ENCODE data around the gene LRMDA.

The LRMDA gene

DNA sequence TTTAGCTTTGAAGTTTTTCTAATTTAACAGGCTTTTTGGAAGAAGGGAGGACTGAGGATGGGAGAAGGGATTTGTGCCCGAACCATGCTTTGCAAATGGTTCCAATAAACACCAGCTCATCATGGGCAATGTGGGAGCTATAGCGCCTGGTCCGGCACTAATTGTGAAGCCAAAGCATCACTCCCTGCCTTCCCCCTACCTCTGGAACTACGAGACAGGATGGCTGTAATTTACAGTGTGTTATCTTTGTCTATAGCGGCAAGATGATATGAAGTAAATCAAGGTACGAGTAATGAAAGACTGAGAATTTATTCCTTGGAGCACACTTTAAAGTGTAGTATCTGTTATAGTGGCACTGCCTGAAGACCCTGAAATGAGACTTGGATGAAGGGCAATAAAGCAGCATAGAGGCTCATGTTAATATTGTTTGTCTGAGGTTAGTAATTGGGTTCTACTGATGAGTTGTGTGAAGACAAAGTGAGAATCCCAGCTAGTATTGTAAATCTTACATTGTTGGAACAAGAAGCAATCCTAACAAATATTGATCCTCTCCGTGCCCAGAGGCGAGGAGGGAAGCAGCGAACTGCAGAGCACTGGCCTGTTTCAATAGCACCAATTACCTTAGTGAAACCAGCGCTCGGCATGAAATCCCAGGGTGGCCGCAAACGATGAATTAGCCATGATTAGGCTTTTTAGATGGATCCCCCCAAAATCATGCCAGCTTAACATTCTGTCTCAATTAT, 507.1 kb downstream of the LRMDA start:
- H3K79me2 ChIP-seq, result no peaks in the 10 kb centered on the region
- H3K36me3 ChIP-seq (ENCODE audit: control insufficient read depth, insufficient read depth, low read length), result no peaks in the 10 kb centered on the region
- no peak overlapping the region for H2AFZ ChIP-seq
- no peaks in the 10 kb centered on the region for H3K4me1 ChIP-seq
- TF ChIP-seq, protein P1, sequence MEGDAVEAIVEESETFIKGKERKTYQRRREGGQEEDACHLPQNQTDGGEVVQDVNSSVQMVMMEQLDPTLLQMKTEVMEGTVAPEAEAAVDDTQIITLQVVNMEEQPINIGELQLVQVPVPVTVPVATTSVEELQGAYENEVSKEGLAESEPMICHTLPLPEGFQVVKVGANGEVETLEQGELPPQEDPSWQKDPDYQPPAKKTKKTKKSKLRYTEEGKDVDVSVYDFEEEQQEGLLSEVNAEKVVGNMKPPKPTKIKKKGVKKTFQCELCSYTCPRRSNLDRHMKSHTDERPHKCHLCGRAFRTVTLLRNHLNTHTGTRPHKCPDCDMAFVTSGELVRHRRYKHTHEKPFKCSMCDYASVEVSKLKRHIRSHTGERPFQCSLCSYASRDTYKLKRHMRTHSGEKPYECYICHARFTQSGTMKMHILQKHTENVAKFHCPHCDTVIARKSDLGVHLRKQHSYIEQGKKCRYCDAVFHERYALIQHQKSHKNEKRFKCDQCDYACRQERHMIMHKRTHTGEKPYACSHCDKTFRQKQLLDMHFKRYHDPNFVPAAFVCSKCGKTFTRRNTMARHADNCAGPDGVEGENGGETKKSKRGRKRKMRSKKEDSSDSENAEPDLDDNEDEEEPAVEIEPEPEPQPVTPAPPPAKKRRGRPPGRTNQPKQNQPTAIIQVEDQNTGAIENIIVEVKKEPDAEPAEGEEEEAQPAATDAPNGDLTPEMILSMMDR (IDR thresholded peaks at IDR 0.05), result no peak
- H3K27me3 ChIP-seq (ENCODE audit: control insufficient read depth, insufficient read depth, low read length), result no peaks in the 10 kb centered on the region
- H3K4me2 ChIP-seq (ENCODE audit: low read length), result no peak overlapping the region
- H3K9ac ChIP-seq, result no peak overlapping the region
- H3K4me3 ChIP-seq (ENCODE audit: low read depth, low read length), result no peak overlapping the region
- no peaks in the 10 kb centered on the region for H3K9me3 ChIP-seq (ENCODE audit: control insufficient read depth, low read length)
- H3K27ac ChIP-seq, result no peak overlapping the region

DNA sequence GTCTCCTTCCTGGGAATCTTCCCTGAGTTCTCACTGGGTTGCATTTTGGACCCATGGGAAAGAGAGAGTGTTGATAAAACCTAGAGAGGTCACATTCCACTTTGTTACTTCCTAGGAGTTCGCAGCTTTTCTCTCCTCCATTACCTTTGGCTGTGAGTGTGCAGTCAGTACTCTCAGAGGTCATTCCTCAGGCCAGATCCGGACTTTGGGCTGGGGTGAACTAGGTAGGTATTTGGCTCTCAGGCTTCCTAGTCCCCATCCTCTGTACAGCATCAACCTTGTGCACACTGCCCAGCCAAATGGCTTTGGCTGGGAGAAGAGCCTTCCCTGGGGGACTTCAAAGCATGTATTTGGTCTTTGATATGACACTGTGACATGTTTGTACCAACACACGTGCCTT, 508.1 kb downstream of the LRMDA start:
- no peaks in the 10 kb centered on the region for H3K79me2 ChIP-seq
- no peak overlapping the region for H3K4me2 ChIP-seq (ENCODE audit: low read length)
- no peaks in the 10 kb centered on the region for H3K9me3 ChIP-seq (ENCODE audit: control insufficient read depth, low read length)
- no peak overlapping the region for H3K27ac ChIP-seq
- no peaks in the 10 kb centered on the region for H3K36me3 ChIP-seq (ENCODE audit: control insufficient read depth, insufficient read depth, low read length)
- H3K27me3 ChIP-seq (ENCODE audit: control insufficient read depth, insufficient read depth, low read length), result no peaks in the 10 kb centered on the region
- TF ChIP-seq, protein P1 (IDR thresholded peaks at IDR 0.05), result no peak
- H2AFZ ChIP-seq, result no peak overlapping the region
- no peak overlapping the region for H3K9ac ChIP-seq
- no peak overlapping the region for H3K4me3 ChIP-seq (ENCODE audit: low read depth, low read length)
- no peaks in the 10 kb centered on the region for H3K4me1 ChIP-seq

DNA sequence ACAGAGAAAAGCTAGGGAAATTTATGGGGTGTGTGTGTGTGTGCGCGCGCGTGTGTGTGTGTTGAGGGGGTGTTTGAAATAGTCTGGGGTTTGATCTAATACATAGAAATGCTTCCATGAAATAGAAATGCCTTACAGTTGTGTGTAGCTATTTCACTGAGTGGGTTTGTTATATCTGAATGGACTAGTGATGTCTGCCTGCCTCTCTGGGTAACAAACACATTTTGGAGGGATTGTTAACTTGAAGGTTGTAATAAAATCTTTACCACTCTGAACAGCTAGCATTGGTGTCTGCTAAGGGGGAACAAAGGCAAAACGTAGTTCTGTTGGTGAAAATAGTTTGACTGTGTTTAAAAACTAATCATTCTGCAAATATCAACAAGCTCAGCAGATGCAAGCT, 509.3 kb downstream of the LRMDA start:
- Histone ChIP-seq H3K79me2 (no peaks in the 10 kb centered on the region), H3K4me1 (no peaks in the 10 kb centered on the region), H3K4me2 (ENCODE audit: low read length) (no peak overlapping the region), H2AFZ (no peak overlapping the region), H3K36me3 (ENCODE audit: control insufficient read depth, insufficient read depth, low read length) (no peaks in the 10 kb centered on the region), H3K9me3 (ENCODE audit: control insufficient read depth, low read length) (no peaks in the 10 kb centered on the region), H3K4me3 (ENCODE audit: low read depth, low read length) (no peak overlapping the region), H3K27me3 (ENCODE audit: control insufficient read depth, insufficient read depth, low read length) (no peaks in the 10 kb centered on the region), H3K27ac (no peak overlapping the region), H3K9ac (no peak overlapping the region)
- TF ChIP-seq, protein P1 (IDR thresholded peaks at IDR 0.05), result no peak

DNA sequence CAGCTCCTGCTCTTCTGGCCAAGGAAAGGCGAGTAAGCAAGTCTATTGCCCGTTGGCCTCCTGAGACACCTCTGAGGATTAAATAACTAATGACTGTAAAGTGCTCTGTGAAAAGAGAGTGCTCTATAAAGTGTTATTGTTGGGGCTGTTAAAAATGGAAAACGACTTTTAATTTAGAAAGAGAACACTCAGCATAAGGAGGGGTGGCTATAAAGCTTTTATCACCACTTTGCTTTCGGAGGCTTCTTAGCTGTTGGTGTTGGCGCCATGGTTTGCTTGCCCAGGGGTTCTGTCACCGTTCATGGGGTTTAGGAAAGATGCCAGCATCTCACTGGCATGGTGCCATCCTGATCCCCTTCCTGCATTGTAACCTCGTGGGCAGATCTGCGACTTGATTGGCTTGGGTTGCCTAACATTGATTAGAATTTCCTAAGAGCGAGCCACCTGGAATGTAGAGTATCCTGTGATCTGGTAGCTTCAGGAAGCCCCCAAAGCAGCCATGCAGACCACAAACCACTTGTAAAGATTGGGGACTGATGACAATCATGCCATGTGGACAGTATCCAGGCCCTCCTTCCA, 509.9 kb downstream of the LRMDA start:
- Histone ChIP-seq H3K4me2 (ENCODE audit: low read length) (no peak overlapping the region), H3K9ac (no peak overlapping the region), H3K4me3 (ENCODE audit: low read depth, low read length) (no peak overlapping the region), H2AFZ (no peak overlapping the region), H3K9me3 (ENCODE audit: control insufficient read depth, low read length) (no peaks in the 10 kb centered on the region), H3K4me1 (no peaks in the 10 kb centered on the region), H3K79me2 (no peaks in the 10 kb centered on the region), H3K27me3 (ENCODE audit: control insufficient read depth, insufficient read depth, low read length) (no peaks in the 10 kb centered on the region), H3K27ac (no peak overlapping the region), H3K36me3 (ENCODE audit: control insufficient read depth, insufficient read depth, low read length) (no peaks in the 10 kb centered on the region)
- TF ChIP-seq, protein P1 (IDR thresholded peaks at IDR 0.05), result no peak

DNA sequence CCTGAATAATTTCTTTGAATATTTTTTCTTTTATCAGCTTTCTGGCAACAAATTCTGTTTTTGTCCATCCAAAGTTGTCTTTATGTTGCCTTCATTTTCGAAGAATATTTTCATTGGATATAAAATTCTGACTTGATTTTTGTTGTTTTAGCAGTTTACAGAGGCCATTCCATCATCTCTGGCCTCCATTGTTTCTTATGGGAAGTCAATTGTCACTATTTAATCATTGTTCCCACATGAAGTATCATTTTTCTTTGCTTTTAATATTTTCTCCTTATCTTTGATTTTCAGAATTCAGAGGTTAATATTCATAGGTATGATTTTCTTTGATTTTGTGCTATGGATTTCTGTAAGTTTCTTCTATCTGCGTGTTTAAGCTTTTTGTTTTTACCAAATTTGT, 512.6 kb downstream of the LRMDA start:
- H3K4me3 ChIP-seq (ENCODE audit: low read depth, low read length), result no peak overlapping the region
- H2AFZ ChIP-seq, result no peak overlapping the region
- no peaks in the 10 kb centered on the region for H3K79me2 ChIP-seq

More for the DNA sequence above, 512.6 kb downstream of the LRMDA start:
- Histone ChIP-seq H3K36me3 (ENCODE audit: control insufficient read depth, insufficient read depth, low read length) (no peaks in the 10 kb centered on the region), H3K9ac (no peak overlapping the region), H3K27me3 (ENCODE audit: control insufficient read depth, insufficient read depth, low read length) (no peaks in the 10 kb centered on the region), H3K27ac (no peak overlapping the region), H3K4me2 (ENCODE audit: low read length) (no peak overlapping the region), H3K9me3 (ENCODE audit: control insufficient read depth, low read length) (no peaks in the 10 kb centered on the region), H3K4me1 (no peaks in the 10 kb centered on the region)
- TF ChIP-seq, protein P1 (IDR thresholded peaks at IDR 0.05), result no peak

Measured in parathyroid adenoma (tissue), 2 donors.